Subcutaneous adipose tissue (tissue), 4 donors: ENCODE measurements around the gene PTPRG. TPM values are rescaled to one million over a fixed set of nuclear protein-coding genes. Genes with fewer than 3 reads are reported as not detected.

ENCODE experiments used
- CTCF ChIP-seq: fragments of 450-650 bp; IDR thresholded peaks from one replicate; pipeline ENCODE4 v1.5.1; 2016; ENCODE audit warnings: low read depth, mild to moderate bottlenecking, control low read depth, antibody characterized with exemption, moderate library complexity
- total RNA-seq, 4 donors: library from RNA; depleted of rRNA; stranded (reverse); fragments of >200 nt; gene quantifications; one replicate each; pipeline ENCODE4 v1.1.0, GENCODE V29; 2016

PTPRG gene
- total RNA-seq, 4 donors from 2014 or later, result 115 to 164 (median 159) TPM

GRCh38 chr3:61718565-61718964 is 157.2 kb downstream of the PTPRG start:
- no peak for TF ChIP-seq CTCF

GRCh38 chr3:61719278-61719977 is 158.1 kb downstream of the PTPRG start:
- no peak for TF ChIP-seq CTCF

- TF ChIP-seq CTCF, result no peak
Observed at GRCh38 chr3:61723038-61723437, 161.7 kb downstream of the PTPRG start.

GRCh38 chr3:61724183-61724582 is 162.8 kb downstream of the PTPRG start:
- no peak for TF ChIP-seq CTCF

GRCh38 chr3:61724801-61725200 is 163.4 kb downstream of the PTPRG start:
- no peak for TF ChIP-seq CTCF

- TF ChIP-seq CTCF, result no peak
Observed at GRCh38 chr3:61725851-61726333, 164.5 kb downstream of the PTPRG start.

- no peak for TF ChIP-seq CTCF
Observed at GRCh38 chr3:61727435-61727834, 166.1 kb downstream of the PTPRG start.
